Uterus (tissue), 2 donors: Measurements from ENCODE around the gene IL21.

Experiments
- POLR2A ChIP-seq, 2 donors: fragments of 450-650 bp; IDR thresholded peaks; one replicate each; pipeline ENCODE4 v1.6.1; 2016; ENCODE audit warnings: antibody characterized with exemption in 2 of 2, mild to moderate bottlenecking in 1 of 2, moderate library complexity in 1 of 2
- TF ChIP-seq, protein P1 (sequence below), 4 experiments: fragments of 200-600 bp in 2 of 4; fragments of 450-650 bp in 2 of 4; sonication (generic) in 2 of 4; IDR thresholded peaks; one replicate each; pipeline ENCODE4 v1.5.1; 2016 to 2019; ENCODE audit warnings: antibody characterized with exemption in 4 of 4, mild to moderate bottlenecking in 2 of 4, moderate library complexity in 1 of 4

DNA sequence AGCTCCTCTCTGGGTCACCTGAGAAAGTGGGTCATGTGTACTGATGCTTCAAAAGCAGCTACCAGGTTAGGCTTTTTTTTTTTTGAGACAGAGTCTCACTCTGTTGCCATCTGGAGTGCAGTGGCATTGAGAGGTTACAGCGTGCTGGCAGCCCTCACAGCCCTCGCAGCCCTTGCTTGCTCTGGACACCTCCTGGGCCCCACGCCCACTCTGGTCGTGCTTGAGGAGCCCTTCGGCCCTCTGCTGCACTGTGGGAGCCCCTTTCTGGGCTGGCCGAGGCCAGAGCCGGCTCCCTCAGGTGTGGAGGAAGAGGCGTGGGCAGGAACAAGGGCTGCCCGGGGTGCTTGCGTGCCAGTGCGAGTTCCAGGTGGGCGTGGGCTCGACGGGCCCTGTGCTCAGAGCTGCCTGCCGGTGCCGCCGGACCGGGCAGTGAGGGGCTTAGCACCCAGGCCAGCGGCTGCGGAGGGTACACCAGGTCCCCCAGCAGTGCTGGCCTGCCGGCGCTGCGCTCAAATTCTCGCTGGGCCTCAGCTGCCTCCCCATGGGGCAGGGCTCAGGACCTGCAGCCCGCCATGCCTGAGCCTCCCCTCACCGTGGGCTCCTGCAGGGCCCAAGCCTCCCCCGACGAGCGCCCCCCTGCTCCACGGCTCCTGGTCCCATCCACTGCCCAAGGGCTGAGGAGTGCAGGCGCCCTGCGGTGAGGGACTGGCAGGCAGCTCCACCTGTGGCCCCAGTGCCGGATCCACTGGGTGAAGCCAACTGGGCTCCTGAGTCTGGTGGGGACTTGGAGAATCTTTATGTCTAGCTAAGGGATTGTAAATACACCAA lies 49.3 kb upstream of the IL21 start:
- no peak for TF ChIP-seq POLR2A (IDR thresholded peaks at IDR 0.05)
- TF ChIP-seq, protein P1, sequence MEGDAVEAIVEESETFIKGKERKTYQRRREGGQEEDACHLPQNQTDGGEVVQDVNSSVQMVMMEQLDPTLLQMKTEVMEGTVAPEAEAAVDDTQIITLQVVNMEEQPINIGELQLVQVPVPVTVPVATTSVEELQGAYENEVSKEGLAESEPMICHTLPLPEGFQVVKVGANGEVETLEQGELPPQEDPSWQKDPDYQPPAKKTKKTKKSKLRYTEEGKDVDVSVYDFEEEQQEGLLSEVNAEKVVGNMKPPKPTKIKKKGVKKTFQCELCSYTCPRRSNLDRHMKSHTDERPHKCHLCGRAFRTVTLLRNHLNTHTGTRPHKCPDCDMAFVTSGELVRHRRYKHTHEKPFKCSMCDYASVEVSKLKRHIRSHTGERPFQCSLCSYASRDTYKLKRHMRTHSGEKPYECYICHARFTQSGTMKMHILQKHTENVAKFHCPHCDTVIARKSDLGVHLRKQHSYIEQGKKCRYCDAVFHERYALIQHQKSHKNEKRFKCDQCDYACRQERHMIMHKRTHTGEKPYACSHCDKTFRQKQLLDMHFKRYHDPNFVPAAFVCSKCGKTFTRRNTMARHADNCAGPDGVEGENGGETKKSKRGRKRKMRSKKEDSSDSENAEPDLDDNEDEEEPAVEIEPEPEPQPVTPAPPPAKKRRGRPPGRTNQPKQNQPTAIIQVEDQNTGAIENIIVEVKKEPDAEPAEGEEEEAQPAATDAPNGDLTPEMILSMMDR (IDR thresholded peaks at IDR 0.05), result no peak
